HFFc6 (cell line): ENCODE measurements around the gene DDX47. TPM values are rescaled to one million over a fixed set of nuclear protein-coding genes. Genes with fewer than 3 reads are reported as not detected.

ENCODE experiments used
- DNase-seq: peaks from one replicate; pipeline ENCODE4 v3.0.0-alpha.2; 2018
- H3K27ac Mint-ChIP-seq: 2 replicates; pipeline ENCODE4 v1.8.0; 2020; ENCODE audit warnings: mild to moderate bottlenecking, mixed read lengths
- H3K27me3 Mint-ChIP-seq: 2 replicates; pipeline ENCODE4 v1.8.0; 2021; ENCODE audit warnings: mild to moderate bottlenecking, moderate library complexity, mixed read lengths; ENCODE audit not compliant: insufficient read depth
- H3K36me3 Mint-ChIP-seq: 2 replicates; pipeline ENCODE4 v1.8.0; 2021; ENCODE audit warnings: low read depth, mixed read lengths
- H3K4me1 Mint-ChIP-seq: 2 replicates; pipeline ENCODE4 v1.8.0; 2020; ENCODE audit warnings: low read depth, mixed read lengths
- H3K4me3 Mint-ChIP-seq: 2 replicates; pipeline ENCODE4 v1.8.0; 2020; ENCODE audit warnings: mild to moderate bottlenecking, moderate library complexity, mixed read lengths
- H3K9me3 Mint-ChIP-seq: 2 replicates; pipeline ENCODE4 v1.8.0; 2020; ENCODE audit warnings: mild to moderate bottlenecking, mixed read lengths
- CTCF ChIP-seq: fragments of 200-600 bp; sonication (generic); IDR thresholded peaks from 2 replicates; pipeline ENCODE4 v1.5.0; 2021; ENCODE audit warnings: antibody characterized with exemption, mild to moderate bottlenecking
- total RNA-seq, 6 experiments: library from RNA; stranded (reverse); fragmentation: NEBNext Ultra II Directional; extraction: Animal tissue kit (Norgen Biotek cat#: 25700); gene quantifications; 2 replicates in 1 of 6; 3 replicates in 5 of 6; pipeline ENCODE4 v1.2.3, GENCODE V29; 2021

DDX47 gene
- total RNA-seq, 6 experiments from 2014 or later, result 87.6 to 97.3 (median 94.2) TPM

- H3K27ac Mint-ChIP-seq, result 0 out of 2 replicates have a peak overlapping the region, but pooled peaks have one; percentile 14
- H3K4me1 Mint-ChIP-seq, result peaks cover 46% of the 10 kb centered on the region
- no peak for TF ChIP-seq CTCF
Observed at GRCh38 chr12:12791756-12792369, 21.3 kb upstream of the DDX47 start.

GRCh38 chr12:12792421-12792820 is 20.7 kb upstream of the DDX47 start:
- Mint-ChIP-seq H3K9me3 (no peaks in the 10 kb centered on the region), H3K4me3 (no peak overlapping the region), H3K27me3 (peaks cover 2% of the 10 kb centered on the region), H3K27ac (no peak overlapping the region), H3K4me1 (peaks cover 42% of the 10 kb centered on the region), H3K36me3 (no peaks in the 10 kb centered on the region)
- DNase-seq, result no peak
- TF ChIP-seq CTCF, result no peak

More at GRCh38 chr12:12791756-12792369, 21.3 kb upstream of the DDX47 start:
- no peak overlapping the region for H3K4me3 Mint-ChIP-seq
- no peaks in the 10 kb centered on the region for H3K9me3 Mint-ChIP-seq
- H3K36me3 Mint-ChIP-seq, result no peaks in the 10 kb centered on the region
- no peak for DNase-seq
- peaks cover 2% of the 10 kb centered on the region for H3K27me3 Mint-ChIP-seq

GRCh38 chr12:12794686-12795085 is 18.5 kb upstream of the DDX47 start:
- H3K27ac Mint-ChIP-seq, result no peak overlapping the region
- peaks cover 2% of the 10 kb centered on the region for H3K27me3 Mint-ChIP-seq

GRCh38 chr12:12796171-12796570 is 17.0 kb upstream of the DDX47 start:
- Mint-ChIP-seq H3K27me3 (peaks cover 2% of the 10 kb centered on the region), H3K9me3 (no peaks in the 10 kb centered on the region), H3K27ac (no peak overlapping the region), H3K4me1 (peaks cover 22% of the 10 kb centered on the region), H3K4me3 (no peak overlapping the region), H3K36me3 (no peaks in the 10 kb centered on the region)
- no peak for DNase-seq
- no peak for TF ChIP-seq CTCF

More at GRCh38 chr12:12794686-12795085, 18.5 kb upstream of the DDX47 start:
- Mint-ChIP-seq H3K4me1 (peaks cover 21% of the 10 kb centered on the region), H3K4me3 (no peak overlapping the region), H3K9me3 (no peaks in the 10 kb centered on the region), H3K36me3 (no peaks in the 10 kb centered on the region)
- no peak for DNase-seq
- no peak for TF ChIP-seq CTCF

GRCh38 chr12:12796928-12797793 is 16.0 kb upstream of the DDX47 start:
- Mint-ChIP-seq H3K27ac (no peak overlapping the region; the same call in 1 of the 2 replicates), H3K4me3 (no peak overlapping the region)

More at GRCh38 chr12:12796928-12797793, 16.0 kb upstream of the DDX47 start:
- H3K36me3 Mint-ChIP-seq, result no peaks in the 10 kb centered on the region
- H3K27me3 Mint-ChIP-seq, result peaks cover 2% of the 10 kb centered on the region
- TF ChIP-seq CTCF, result no peak
- H3K4me1 Mint-ChIP-seq, result peaks cover 14% of the 10 kb centered on the region
- no peaks in the 10 kb centered on the region for H3K9me3 Mint-ChIP-seq
- no peak for DNase-seq
